ENCODE results near the gene GPBAR1. TPM values are rescaled to one million over a fixed set of nuclear protein-coding genes. Genes with fewer than 3 reads are reported as not detected.

The GPBAR1 gene
- total and polyA plus RNA-seq, 2 experiments from 2014 or later = 0.44 TPM; not detected in 1

- no peak overlapping the region for H3K4me3 Mint-ChIP-seq
- H3K4me1 Mint-ChIP-seq = peaks cover 16% of the 10 kb centered on the region
- Histone ChIP-seq H3K4me1 (ENCODE audit: insufficient read depth) (peaks cover 21% of the 10 kb centered on the region), H3K4me2 (no peak overlapping the region), H3K36me3 (ENCODE audit: insufficient read depth) (no peaks in the 10 kb centered on the region), H3K9me2 (ENCODE audit: insufficient read depth) (no peaks in the 10 kb centered on the region), H2AFZ (no peak overlapping the region), H3K27ac (ENCODE audit: low read depth) (no peak overlapping the region), H3K79me2 (replicated peaks; ENCODE audit: insufficient read depth) (peaks cover 17% of the 10 kb centered on the region), H3K4me3 (no peak overlapping the region), H4K20me1 (replicated peaks; ENCODE audit: insufficient read depth) (no peaks in the 10 kb centered on the region; the same call in 1 of the 2 replicates), H3K27me3 (ENCODE audit: insufficient read depth) (no peaks in the 10 kb centered on the region), H3F3A (replicated peaks; ENCODE audit: low read depth) (no peaks in the 10 kb centered on the region)
- no peak for ATAC-seq
- H3K27me3 Mint-ChIP-seq (ENCODE audit: insufficient read depth, low read depth, poor library complexity) = peaks cover 11% of the 10 kb centered on the region
- no peaks in the 10 kb centered on the region for H3K9me3 Mint-ChIP-seq
- H3K36me3 Mint-ChIP-seq (ENCODE audit: low read depth) = peaks cover 44% of the 10 kb centered on the region
- H3K27ac Mint-ChIP-seq = no peak overlapping the region
- TF ChIP-seq POLR2AphosphoS5 (IDR thresholded peaks at IDR 0.05; ENCODE audit: low read depth) = no peak
- no peak for TF ChIP-seq STAT1 (IDR thresholded peaks at IDR 0.05; ENCODE audit: unreplicated experiment)
- no peak for TF ChIP-seq NANOG (IDR thresholded peaks at IDR 0.05; ENCODE audit: borderline replicate concordance)
- TF ChIP-seq CREB1 (CRISPR knock-in tag; IDR thresholded peaks at IDR 0.05; ENCODE audit: low read depth) = no peak
- no peak for TF ChIP-seq ZNF331 (CRISPR knock-in tag; IDR thresholded peaks at IDR 0.05; ENCODE audit: low read depth)
- TF ChIP-seq EZH2phosphoT487 (IDR thresholded peaks at IDR 0.05; ENCODE audit: unreplicated experiment) = no peak
- TF ChIP-seq CTCF (conservative IDR thresholded peaks at IDR 0.05; ENCODE audit: low read depth in 2 of 2) = no peak
- no peak for TF ChIP-seq ZNF462 (CRISPR knock-in tag; IDR thresholded peaks at IDR 0.05)
- TF ChIP-seq JUNB (IDR thresholded peaks at IDR 0.05; ENCODE audit: unreplicated experiment) = no peak
- TF ChIP-seq EZH2 (IDR thresholded peaks at IDR 0.05; ENCODE audit: low read depth, unreplicated experiment) = no peak
- no peak for DNase-seq (ENCODE audit: low spot score)
Observed at GRCh38 chr2:218265626-218266025, 4.8 kb downstream of the GPBAR1 start.
